GM12878 (cell line): ENCODE data around the gene EDN3. TPM values are rescaled to one million over a fixed set of nuclear protein-coding genes. Genes with fewer than 3 reads are reported as not detected.

ENCODE experiments used
- ATAC-seq: fragments of 200-7000 bp; cut with Tn5 transposase; 3 replicates; pipeline ENCODE4 v1.9.1; 2020; ENCODE audit warnings: mild to moderate bottlenecking, moderate library complexity
- BruUV-seq: library from RNA; stranded (reverse); fragments of 400-500 nt; replicated peaks from 2 replicates; lab custom pipeline; 2021; lab: Mats Ljungman, UMichigan
- CTCF ChIA-PET: fragments of 300-600 bp; sonication (Branson Sonifier 250); formaldehyde crosslinking; extraction: SDS; loops from one replicate; lab custom pipeline; 2021; ENCODE audit warnings: inconsistent platforms; lab: Yijun Ruan, JAX
- POLR2A ChIA-PET: fragments of 350-600 bp; formaldehyde crosslinking; extraction: SDS; loops from one replicate; lab custom pipeline; 2021; ENCODE audit warnings: inconsistent platforms; lab: Charles Lee
- RAD21 ChIA-PET: fragments of 300-600 bp; sonication (Branson Sonifier 250); formaldehyde crosslinking; loops from one replicate; lab custom pipeline; 2023; ENCODE audit warnings: antibody characterized with exemption; ENCODE audit not compliant: unreplicated experiment; lab: Charles Lee
- SMC1A ChIA-PET: fragments of 300-600 bp; sonication (Branson Sonifier 250); formaldehyde crosslinking; loops from one replicate; lab custom pipeline; 2023; ENCODE audit not compliant: unreplicated experiment, uncharacterized antibody; lab: Charles Lee
- DNase-seq: peaks from one replicate; pipeline ENCODE4 v3.0.0-alpha.2; 2011; ENCODE audit warnings: low read depth, low spot score
- FAIRE-seq: peaks from 3 replicates; lab custom pipeline; 2011; peaks lifted over from hg19 to GRCh38; lab: Jason Lieb, UNC
- H2AFZ ChIP-seq: 2 replicates; pipeline ENCODE4 v1.6.0; 2011; ENCODE audit warnings: low read depth, low read length, control low read depth; ENCODE audit not compliant: control insufficient read depth
- H3K27ac ChIP-seq: 2 replicates; pipeline ENCODE4 v1.5.1; 2011; ENCODE audit warnings: control low read depth; ENCODE audit not compliant: control insufficient read depth, insufficient read depth
- H3K27me3 ChIP-seq, 2 experiments: replicated peaks in 1 of 2; 2 replicates each; pipeline versions ENCODE4 v1.6.0 to v1.6.1; 2011; ENCODE audit warnings: low read length in 1 of 2; ENCODE audit not compliant: control insufficient read depth in 2 of 2, insufficient read depth in 2 of 2
- H3K36me3 ChIP-seq, 2 experiments: 2 replicates each; pipeline ENCODE4 v1.5.1; 2011; ENCODE audit warnings: low read length in 1 of 2; ENCODE audit not compliant: control insufficient read depth in 2 of 2, insufficient read depth in 2 of 2
- H3K4me1 ChIP-seq: 2 replicates; pipeline ENCODE4 v1.6.1; 2011; ENCODE audit warnings: mild to moderate bottlenecking, low read length, moderate library complexity, mixed read lengths; ENCODE audit not compliant: control insufficient read depth, insufficient read depth
- H3K4me2 ChIP-seq: 2 replicates; pipeline ENCODE4 v1.6.0; 2011; ENCODE audit warnings: control low read depth; ENCODE audit not compliant: control insufficient read depth, insufficient read depth
- H3K4me3 ChIP-seq: fragments of 200-600 bp; sonication (generic); 2 replicates; pipeline ENCODE4 v1.5.1; 2016
- H3K79me2 ChIP-seq: 2 replicates; pipeline ENCODE4 v1.6.0; 2011; ENCODE audit warnings: low read length; ENCODE audit not compliant: control insufficient read depth, insufficient read depth
- H3K9ac ChIP-seq: 2 replicates; pipeline ENCODE4 v1.8.0; 2011; ENCODE audit warnings: low read length, control low read depth, mixed read lengths; ENCODE audit not compliant: control insufficient read depth, insufficient read depth
- H3K9me3 ChIP-seq: replicated peaks from 3 replicates; pipeline ENCODE4 v1.5.1; 2011; ENCODE audit warnings: mild to moderate bottlenecking, low read length; ENCODE audit not compliant: control insufficient read depth, insufficient read depth
- H4K20me1 ChIP-seq: 2 replicates; pipeline ENCODE4 v1.6.0; 2011; ENCODE audit not compliant: control insufficient read depth, insufficient read depth
- ATF7 ChIP-seq: fragments of 450-650 bp; IDR thresholded peaks from 2 replicates; pipeline ENCODE4 v1.6.1; 2016; ENCODE audit warnings: low read depth, mild to moderate bottlenecking
- CHD4 ChIP-seq: fragments of 200-600 bp; sonication (generic); IDR thresholded peaks from 2 replicates; pipeline ENCODE4 v1.6.1; 2016; ENCODE audit warnings: mild to moderate bottlenecking
- HCFC1 ChIP-seq: fragments of 150-350 bp; IDR thresholded peaks from 2 replicates; pipeline ENCODE4 v1.6.1; 2014; ENCODE audit warnings: low read length
- HSF1 ChIP-seq: fragments of 150-350 bp; IDR thresholded peaks from 2 replicates; pipeline ENCODE4 v1.6.1; 2014; ENCODE audit warnings: mild to moderate bottlenecking, low read depth, low read length
- IRF5 ChIP-seq: fragments of 450-650 bp; IDR thresholded peaks from 2 replicates; pipeline ENCODE4 v1.6.1; 2017; ENCODE audit warnings: borderline replicate concordance
- NFXL1 ChIP-seq: fragments of 450-650 bp; IDR thresholded peaks from 2 replicates; pipeline ENCODE4 v1.6.1; 2017; ENCODE audit warnings: antibody characterized with exemption, mild to moderate bottlenecking, borderline replicate concordance
- POU2F2 ChIP-seq: IDR thresholded peaks from 3 replicates; pipeline ENCODE4 v1.6.1; 2011; ENCODE audit warnings: low read depth, mild to moderate bottlenecking, low read length, borderline replicate concordance
- WGBS: methylation state at CpG from one replicate; pipeline ENCODE4 v1.1.6; 2016; ENCODE audit warnings: low lambda C conversion rate; ENCODE audit not compliant: insufficient replicate concordance, insufficient coverage; ENCODE audit errors: missing lambda C conversion rate; 5-methylcytosine and 5-hydroxymethylcytosine counted together
- in situ Hi-C: fragments of 300-500 bp; cut with MboI; formaldehyde crosslinking; loops from 9 replicates; pipeline ENCODE4 v1.14.3; 2018; ENCODE audit warnings: mixed read lengths
- intact Hi-C: fragments of 100-400 bp; cut with micrococcal nuclease; formaldehyde crosslinking; loops from one replicate; pipeline ENCODE4 v1.14.2; 2022; ENCODE audit not compliant: unreplicated experiment
- polyA plus RNA-seq, 11 experiments: library from polyadenylated mRNA; depleted of rRNA in 4 of 11; unstranded in 6 of 11; stranded (reverse) in 5 of 11; fragments of >200 nt; fragmentation: Nextera tagmentation in 4 of 11; fragmentation: Illumina TruSeq in 1 of 11; extraction: Ambion mirVana in 4 of 11; extraction: Trizol in 1 of 11; gene quantifications; 1 replicate in 1 of 11; 2 replicates in 10 of 11; pipeline versions ENCODE4 v1.2.1 to v1.2.3, GENCODE V29; 2011 to 2016; ENCODE audit warnings: inconsistent platforms in 2 of 11, missing spikeins in 2 of 11, low read depth in 1 of 11
- total RNA-seq, 4 experiments: library from RNA; depleted of rRNA in 3 of 4; stranded (reverse); fragments of >200 nt in 3 of 4; fragmentation: Illumina TruSeq in 1 of 4; extraction: Trizol in 1 of 4; gene quantifications; 2 replicates each; pipeline versions ENCODE4 v1.2.1 to v1.2.3, GENCODE V29; 2013 to 2021

Gene EDN3
- total and polyA plus RNA-seq, 10 of the 15 experiments (the other 5 are each of a cell fraction or from before 2014, with no cell fraction given): not detected

GRCh38 chr20:59361411-59361810, 61.0 kb downstream of the EDN3 start:
- no peak overlapping the region for H3K9ac ChIP-seq
- ATAC-seq (no peak), DNase-seq (no peak), FAIRE-seq (no peak)
- H2AFZ ChIP-seq: no peak overlapping the region
- RAD21 ChIA-PET: no interaction called here
- no peaks in the 10 kb centered on the region for H3K4me1 ChIP-seq
- H3K27ac ChIP-seq: no peak overlapping the region
- H3K36me3 ChIP-seq: no peaks in the 10 kb centered on the region
- H3K4me2 ChIP-seq: no peak overlapping the region
- CTCF ChIA-PET: no interaction called here
- TF ChIP-seq NFXL1 (no peak), ATF7 (no peak), IRF5 (no peak), HCFC1 (no peak)
- BruUV-seq: no TSS peak
- SMC1A ChIA-PET: no interaction called here
- no peaks in the 10 kb centered on the region; the same call in 2 of the 3 replicates for H3K9me3 ChIP-seq
- H3K4me3 ChIP-seq: no peak overlapping the region
- POLR2A ChIA-PET: no interaction called here
- in situ Hi-C loops: no loop called here
- intact Hi-C loops: no loop called here
- peaks cover 0 to 2% of the 10 kb centered on the region in 2 experiments; a peak in 1 of 4 replicates for H3K27me3 ChIP-seq
- no peaks in the 10 kb centered on the region for H4K20me1 ChIP-seq
- no peaks in the 10 kb centered on the region for H3K79me2 ChIP-seq
- WGBS: 45% methylated on average over 5 of the region's 5 CpGs

- Histone ChIP-seq H3K9me3 (no peaks in the 10 kb centered on the region), H3K9ac (no peak overlapping the region), H3K79me2 (no peaks in the 10 kb centered on the region), H3K4me2 (no peak overlapping the region), H3K27me3 (peaks cover 0 to 2% of the 10 kb centered on the region in 2 experiments; a peak in 1 of 4 replicates), H3K4me3 (no peak overlapping the region), H3K4me1 (no peaks in the 10 kb centered on the region), H3K36me3 (no peaks in the 10 kb centered on the region), H2AFZ (no peak overlapping the region), H3K27ac (no peak overlapping the region), H4K20me1 (no peaks in the 10 kb centered on the region)
- FAIRE-seq: no peak
- BruUV-seq: no TSS peak
- TF ChIP-seq POU2F2: no peak
- TF ChIP-seq HSF1: no peak
- no peak for TF ChIP-seq CHD4
- no peak for DNase-seq
- ATAC-seq: no peak
- ChIA-PET RAD21 (no interaction called here), POLR2A (no interaction called here), CTCF (no interaction called here), SMC1A (no interaction called here)
- in situ Hi-C loops: no loop called here
- intact Hi-C loops: no loop called here
- 45% methylated on average over 12 of the region's 12 CpGs for WGBS
These were observed 62.7 kb downstream of the EDN3 start for GRCh38 chr20:59363101-59363500.
